ENCODE measurements around the gene NBEAL1. TPM values are rescaled to one million over a fixed set of nuclear protein-coding genes. Genes with fewer than 3 reads are reported as not detected.
"Not testable (repeated sequence)": the region's sequence is repeated elsewhere in the genome, so short reads cannot be mapped to it uniquely, and the experiment has no call there.

The NBEAL1 gene
- total RNA-seq, 2 experiments from 2014 or later, result 8.2 to 13.0 TPM

DNA sequence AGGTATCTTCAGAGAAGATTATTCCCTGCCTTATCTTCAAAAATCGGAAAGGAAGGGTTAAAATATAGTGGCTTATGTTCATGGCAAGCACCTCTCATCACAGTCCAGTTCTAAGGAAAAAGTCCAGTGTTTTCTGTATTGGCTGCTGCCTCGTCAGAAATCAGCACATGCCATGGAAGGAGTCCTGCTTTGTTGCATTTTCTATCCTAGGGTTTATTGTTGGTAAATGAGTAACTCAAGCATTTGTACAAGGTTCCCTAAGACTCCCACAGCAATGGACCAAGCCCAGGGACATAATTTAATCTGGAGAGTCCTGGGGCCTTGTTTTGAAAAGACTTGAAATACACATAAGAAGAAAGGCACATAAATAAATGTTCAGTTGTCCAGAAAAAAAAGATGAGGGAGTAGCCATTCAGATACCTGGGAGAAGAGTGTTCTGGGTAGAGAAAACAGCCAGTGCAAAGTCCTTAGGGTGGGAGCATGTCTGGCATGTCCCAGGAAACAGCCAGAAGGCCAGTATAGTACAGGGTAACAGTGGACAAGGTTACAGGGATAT is 26.4 kb downstream of the NBEAL1 start:
- CTCF ChIA-PET, result interaction anchor here (0.8 kb wide), 1 partner anchor 11 kb away, joined by 4 read pairs; no protein-coding TSS in a partner anchor
- H3K36me3 Mint-ChIP-seq (ENCODE audit: low read depth), result peaks cover 15% of the 10 kb centered on the region
- DNase-seq (no peak), ATAC-seq (no peak)
- no peaks in the 10 kb centered on the region for H3K9me3 Mint-ChIP-seq (ENCODE audit: low read depth)
- H3K27ac Mint-ChIP-seq, result no peak overlapping the region
- no peaks in the 10 kb centered on the region for H3K4me1 Mint-ChIP-seq
- intact Hi-C loops (cut with DNase I, micrococcal nuclease), result no loop called here
- POLR2A ChIA-PET, result no interaction called here
- H3K4me3 Mint-ChIP-seq, result no peak overlapping the region
- H3K27me3 Mint-ChIP-seq, result no peaks in the 10 kb centered on the region

DNA sequence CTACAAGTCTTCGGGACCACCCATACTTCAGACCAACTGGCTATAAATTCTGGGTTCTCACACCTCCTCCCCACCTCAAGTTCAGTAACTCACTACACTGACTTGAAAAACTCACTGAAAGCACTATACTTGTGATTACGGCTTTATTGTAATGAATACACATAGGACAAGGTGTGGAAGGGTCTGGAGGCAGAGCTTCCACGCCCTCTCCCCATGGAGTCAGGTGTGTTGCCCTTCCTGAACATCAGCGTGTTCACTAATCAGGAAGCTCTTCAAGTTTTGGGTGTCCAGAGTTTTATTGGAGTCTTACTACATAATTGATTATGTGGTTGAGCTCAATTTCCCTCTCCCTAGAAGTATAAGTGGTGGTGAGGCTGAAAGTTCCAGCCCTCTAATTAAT is 27.5 kb downstream of the NBEAL1 start:
- Mint-ChIP-seq H3K27me3 (no peaks in the 10 kb centered on the region), H3K4me3 (no peak overlapping the region), H3K4me1 (no peaks in the 10 kb centered on the region), H3K36me3 (ENCODE audit: low read depth) (peaks cover 15% of the 10 kb centered on the region), H3K27ac (no peak overlapping the region), H3K9me3 (ENCODE audit: low read depth) (no peaks in the 10 kb centered on the region)
- POLR2A ChIA-PET, result interaction anchor here (0.6 kb wide), 1 partner anchor 347 kb away, joined by 3 read pairs; no protein-coding TSS in a partner anchor
- CTCF ChIA-PET, result interaction anchor here (0.8 kb wide), 1 partner anchor 10 kb away, joined by 4 read pairs; no protein-coding TSS in a partner anchor
- DNase-seq (no peak), ATAC-seq (no peak)
- intact Hi-C loops (cut with DNase I, micrococcal nuclease), result no loop called here

- CTCF ChIA-PET, result no interaction called here
- Mint-ChIP-seq H3K27me3 (no peaks in the 10 kb centered on the region), H3K4me1 (no peaks in the 10 kb centered on the region), H3K27ac (no peak overlapping the region), H3K9me3 (ENCODE audit: low read depth) (no peaks in the 10 kb centered on the region), H3K4me3 (no peak overlapping the region), H3K36me3 (ENCODE audit: low read depth) (peaks cover 15% of the 10 kb centered on the region)
- POLR2A ChIA-PET, result no interaction called here
- DNase-seq (no peak), ATAC-seq (no peak)
- intact Hi-C loops (cut with DNase I, micrococcal nuclease), result no loop called here
Observed at GRCh38 chr2:203043226-203043625, 28.6 kb downstream of the NBEAL1 start.

DNA sequence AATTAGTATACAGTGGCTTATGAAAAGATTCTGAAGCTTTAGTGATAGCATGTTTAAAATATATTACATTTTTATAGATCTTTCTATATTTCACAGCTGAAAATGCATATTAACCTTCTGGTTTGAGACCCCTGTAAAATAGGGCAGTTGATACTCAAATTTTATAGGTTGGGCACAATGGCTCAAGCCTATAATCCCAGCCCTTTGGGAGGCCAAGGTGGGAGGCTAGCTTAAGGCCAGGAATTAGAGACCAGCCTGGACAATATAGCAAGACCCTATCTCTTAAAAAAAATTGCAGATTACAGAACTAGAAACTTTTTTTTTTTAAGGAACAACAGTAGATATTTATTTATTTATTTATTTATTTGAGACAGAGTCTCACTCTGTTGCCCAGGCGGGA is 31.2 kb downstream of the NBEAL1 start:
- intact Hi-C loops (cut with DNase I, micrococcal nuclease), result no loop called here

DNA sequence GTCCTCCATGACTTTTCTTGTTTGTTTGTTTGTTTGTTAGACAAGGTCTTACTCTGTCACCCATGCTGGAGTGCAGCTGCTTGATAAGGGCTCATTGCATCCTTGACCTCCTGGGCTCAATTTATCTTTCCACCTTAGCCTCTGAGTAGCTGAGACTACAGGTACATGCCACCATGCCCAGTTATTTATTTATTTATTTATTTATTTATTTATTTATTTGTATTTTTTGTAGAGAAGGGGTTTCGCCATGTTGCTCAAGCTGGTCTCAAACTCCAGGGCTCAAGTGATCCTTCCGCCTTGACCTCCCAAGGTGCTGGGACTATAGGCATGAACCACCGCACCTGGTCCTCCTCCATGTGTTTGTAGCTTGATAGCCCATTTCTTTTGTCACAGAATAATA is 37.9 kb downstream of the NBEAL1 start:
- ChIA-PET CTCF (no interaction called here), POLR2A (no interaction called here)
- Mint-ChIP-seq H3K4me1 (no peaks in the 10 kb centered on the region), H3K9me3 (ENCODE audit: low read depth) (no peaks in the 10 kb centered on the region), H3K27me3 (no peaks in the 10 kb centered on the region), H3K27ac (no peak overlapping the region), H3K36me3 (ENCODE audit: low read depth) (peaks cover 5% of the 10 kb centered on the region), H3K4me3 (no peak overlapping the region)
- no peak for DNase-seq
- intact Hi-C loops (cut with DNase I, micrococcal nuclease), result no loop called here
- no peak for ATAC-seq

More for the DNA sequence above, 31.2 kb downstream of the NBEAL1 start:
- Mint-ChIP-seq H3K36me3 (ENCODE audit: low read depth) (peaks cover 17% of the 10 kb centered on the region), H3K27me3 (no peaks in the 10 kb centered on the region), H3K4me1 (no peaks in the 10 kb centered on the region), H3K9me3 (ENCODE audit: low read depth) (no peaks in the 10 kb centered on the region), H3K4me3 (no peak overlapping the region), H3K27ac (no peak overlapping the region)
- no peak for ATAC-seq
- POLR2A ChIA-PET, result no interaction called here
- no peak for DNase-seq
- CTCF ChIA-PET, result interaction anchor here (0.8 to 1.0 kb wide), 2 partner anchors 320 to 457 kb away, joined by 3 read pairs; no protein-coding TSS in a partner anchor

DNA sequence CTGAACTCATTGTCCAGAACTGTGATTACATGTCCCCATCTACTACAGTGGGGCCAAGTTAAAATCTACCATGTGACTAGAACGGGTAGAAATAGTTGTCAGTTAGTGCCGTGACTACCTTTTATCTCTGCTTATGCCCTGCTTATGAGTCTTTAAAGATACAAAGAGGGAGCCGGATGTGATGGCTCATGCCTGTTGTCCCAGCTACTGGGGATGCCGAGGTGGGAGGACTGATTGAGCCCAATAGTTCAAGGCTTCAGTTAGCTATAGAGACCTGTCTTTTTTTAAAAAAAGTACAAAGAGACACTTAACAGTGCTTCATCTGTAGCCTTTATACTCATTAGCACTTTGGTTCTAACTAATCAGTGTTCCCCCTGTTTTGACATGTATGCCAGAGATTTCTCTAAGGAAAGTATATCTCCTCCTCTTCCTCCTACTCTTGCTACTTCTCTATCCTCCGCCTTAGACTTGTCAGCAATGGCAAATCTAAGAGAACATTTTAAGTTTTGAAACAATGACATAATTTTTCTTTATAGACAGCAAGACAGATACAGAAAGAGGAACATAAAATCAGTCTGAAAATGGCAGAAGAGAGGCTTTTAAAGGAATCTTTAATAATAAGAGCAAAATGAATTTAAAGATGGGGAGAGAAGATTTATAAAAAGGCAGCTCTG is 45.0 kb downstream of the NBEAL1 start:
- ATAC-seq (no peak), DNase-seq (no peak)
- ChIA-PET POLR2A (no interaction called here), CTCF (interaction anchor here (1.0 kb wide), 1 partner anchor 10 kb away, joined by 3 read pairs; no protein-coding TSS in a partner anchor)
- Mint-ChIP-seq H3K27ac (no peak overlapping the region), H3K4me1 (no peaks in the 10 kb centered on the region), H3K36me3 (ENCODE audit: low read depth) (peaks cover 10% of the 10 kb centered on the region), H3K27me3 (no peaks in the 10 kb centered on the region), H3K4me3 (no peak overlapping the region), H3K9me3 (ENCODE audit: low read depth) (no peaks in the 10 kb centered on the region)
- intact Hi-C loops (cut with DNase I, micrococcal nuclease), result no loop called here

- intact Hi-C loops (cut with DNase I, micrococcal nuclease), result no loop called here
- ChIA-PET CTCF (no interaction called here), POLR2A (no interaction called here)
Observed at GRCh38 chr2:203061346-203061745, 46.7 kb downstream of the NBEAL1 start.

DNA sequence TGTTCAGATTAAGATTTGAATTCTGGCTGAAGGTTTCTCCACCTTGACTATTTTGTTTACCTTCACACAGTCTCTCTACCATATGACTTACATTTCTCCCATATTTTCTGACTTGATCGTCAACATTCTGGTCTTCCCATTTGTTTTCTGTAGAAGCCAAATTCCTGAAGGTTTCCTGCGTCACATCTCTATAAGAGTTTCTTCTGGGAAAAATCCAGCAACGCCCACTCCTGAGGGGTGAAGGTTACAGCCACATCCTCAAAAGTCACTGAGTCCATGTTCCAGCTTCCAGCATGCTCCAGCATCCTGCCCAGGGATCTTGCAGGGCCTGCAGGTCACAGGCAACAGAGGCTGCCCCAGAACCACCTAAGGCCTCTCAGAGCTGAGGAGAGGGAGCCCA is 47.5 kb downstream of the NBEAL1 start:
- Mint-ChIP-seq H3K4me3 (no peak overlapping the region), H3K27ac (no peak overlapping the region), H3K4me1 (no peaks in the 10 kb centered on the region), H3K27me3 (no peaks in the 10 kb centered on the region), H3K36me3 (ENCODE audit: low read depth) (peaks cover 15% of the 10 kb centered on the region), H3K9me3 (ENCODE audit: low read depth) (no peaks in the 10 kb centered on the region)
- CTCF ChIA-PET, result no interaction called here
- POLR2A ChIA-PET, result no interaction called here
- no peak for DNase-seq
- no peak for ATAC-seq
- intact Hi-C loops (cut with DNase I, micrococcal nuclease), result no loop called here

More at GRCh38 chr2:203061346-203061745, 46.7 kb downstream of the NBEAL1 start:
- H3K4me1 Mint-ChIP-seq, result no peaks in the 10 kb centered on the region
- no peak overlapping the region for H3K27ac Mint-ChIP-seq
- no peaks in the 10 kb centered on the region for H3K9me3 Mint-ChIP-seq (ENCODE audit: low read depth)
- H3K36me3 Mint-ChIP-seq (ENCODE audit: low read depth), result peaks cover 14% of the 10 kb centered on the region
- DNase-seq, result no peak
- H3K4me3 Mint-ChIP-seq, result no peak overlapping the region
- ATAC-seq, result no peak
- no peaks in the 10 kb centered on the region for H3K27me3 Mint-ChIP-seq

GRCh38 chr2:203066519-203067091 is 51.9 kb downstream of the NBEAL1 start:
- H3K27me3 Mint-ChIP-seq; H3K4me3 Mint-ChIP-seq; H3K36me3 Mint-ChIP-seq (ENCODE audit: low read depth); ATAC-seq; POLR2A ChIA-PET; H3K4me1 Mint-ChIP-seq; H3K9me3 Mint-ChIP-seq (ENCODE audit: low read depth); CTCF ChIA-PET; intact Hi-C loops (cut with DNase I, micrococcal nuclease); DNase-seq; H3K27ac Mint-ChIP-seq: not testable (repeated sequence)

GRCh38 chr2:203070701-203071100 is 56.0 kb downstream of the NBEAL1 start:
- POLR2A ChIA-PET, result interaction anchor here (0.6 kb wide), 1 partner anchor 22 kb away, joined by 6 read pairs; no protein-coding TSS in a partner anchor

GRCh38 chr2:203071148-203071547 is 56.5 kb downstream of the NBEAL1 start:
- peaks cover 3% of the 10 kb centered on the region for H3K4me1 Mint-ChIP-seq
- intact Hi-C loops (cut with DNase I, micrococcal nuclease), result no loop called here
- H3K4me3 Mint-ChIP-seq, result no peak overlapping the region
- ChIA-PET POLR2A (no interaction called here), CTCF (interaction anchor here (0.8 kb wide), 1 partner anchor 46 kb away, joined by 3 read pairs; no protein-coding TSS in a partner anchor)
- ATAC-seq (peak; percentile 49), DNase-seq (no peak)
- H3K27me3 Mint-ChIP-seq, result no peaks in the 10 kb centered on the region
- H3K9me3 Mint-ChIP-seq (ENCODE audit: low read depth), result peaks cover 5% of the 10 kb centered on the region
- H3K36me3 Mint-ChIP-seq (ENCODE audit: low read depth), result peaks cover 14% of the 10 kb centered on the region
- H3K27ac Mint-ChIP-seq, result no peak overlapping the region

More at GRCh38 chr2:203070701-203071100, 56.0 kb downstream of the NBEAL1 start:
- Mint-ChIP-seq H3K9me3 (ENCODE audit: low read depth) (peaks cover 5% of the 10 kb centered on the region), H3K4me3 (no peak overlapping the region), H3K4me1 (peaks cover 3% of the 10 kb centered on the region), H3K36me3 (ENCODE audit: low read depth) (peaks cover 16% of the 10 kb centered on the region), H3K27ac (no peak overlapping the region), H3K27me3 (no peaks in the 10 kb centered on the region)
- intact Hi-C loops (cut with DNase I, micrococcal nuclease), result no loop called here
- DNase-seq (no peak), ATAC-seq (no peak)
- CTCF ChIA-PET, result interaction anchor here (0.8 kb wide), 1 partner anchor 47 kb away, joined by 3 read pairs; no protein-coding TSS in a partner anchor

DNA sequence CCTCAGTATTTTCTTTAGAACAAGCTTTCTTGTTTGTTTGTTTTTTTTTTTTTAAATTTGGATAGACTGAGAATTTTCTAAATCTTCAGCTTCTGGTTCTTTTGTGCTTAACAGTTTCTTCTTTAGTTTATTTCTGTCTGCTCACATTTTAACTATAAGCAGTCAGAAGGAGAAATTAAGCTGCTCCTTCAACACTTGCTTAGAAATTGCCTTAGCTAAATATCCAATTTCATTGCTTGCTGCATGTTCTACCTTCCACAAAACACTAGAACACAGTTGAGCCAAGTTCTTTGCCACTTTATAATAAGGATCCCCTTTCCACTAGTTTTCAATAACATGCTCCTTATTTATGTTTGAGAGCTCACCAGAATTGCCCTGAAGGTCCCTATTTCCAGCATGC is 57.7 kb downstream of the NBEAL1 start:
- ChIA-PET CTCF (no interaction called here), POLR2A (no interaction called here)
- intact Hi-C loops (cut with DNase I, micrococcal nuclease), result no loop called here
- no peak for DNase-seq
- Mint-ChIP-seq H3K27me3 (no peaks in the 10 kb centered on the region), H3K4me1 (peaks cover 3% of the 10 kb centered on the region), H3K27ac (no peak overlapping the region), H3K9me3 (ENCODE audit: low read depth) (peaks cover 5% of the 10 kb centered on the region), H3K4me3 (no peak overlapping the region), H3K36me3 (ENCODE audit: low read depth) (peaks cover 11% of the 10 kb centered on the region)
- ATAC-seq, result no peak
